Embryonic facial prominence (tissue), 1 donor: ENCODE measurements around the gene MALL.
"Not testable (repeated sequence)": the region's sequence is repeated elsewhere in the genome, so short reads cannot be mapped to it uniquely, and the experiment has no call there.

Experiments
- DNase-seq: peaks from one replicate; pipeline ENCODE4 v3.0.0-alpha.2; 2016; ENCODE audit errors: extremely low spot score

MALL gene

GRCh38 chr2:110097506-110098220, 18.0 kb downstream of the MALL start:
- DNase-seq: no peak

- DNase-seq: no peak
Measured at GRCh38 chr2:110095994-110096633, 19.5 kb downstream of the MALL start.

GRCh38 chr2:110094884-110095534, 20.6 kb downstream of the MALL start:
- DNase-seq: not testable (repeated sequence)

GRCh38 chr2:110093924-110094323, 21.7 kb downstream of the MALL start:
- DNase-seq: not testable (repeated sequence)

- not testable (repeated sequence) for DNase-seq
Measured at GRCh38 chr2:110090164-110090563, 25.5 kb downstream of the MALL start.

- DNase-seq: not testable (repeated sequence)
Measured at GRCh38 chr2:110083757-110084156, 31.9 kb downstream of the MALL start.

- DNase-seq: not testable (repeated sequence)
Measured at GRCh38 chr2:110083162-110083561, 32.5 kb downstream of the MALL start.

- not testable (repeated sequence) for DNase-seq
Measured at GRCh38 chr2:110078104-110078503, 37.5 kb downstream of the MALL start.

GRCh38 chr2:110075896-110076295, 39.7 kb downstream of the MALL start:
- DNase-seq: not testable (repeated sequence)

- DNase-seq: peak; percentile 2
Measured at GRCh38 chr2:110069869-110070268, 45.8 kb downstream of the MALL start.

GRCh38 chr2:110068153-110068552, 47.5 kb downstream of the MALL start:
- DNase-seq: not testable (repeated sequence)

- not testable (repeated sequence) for DNase-seq
Measured at GRCh38 chr2:110062332-110062731, 53.3 kb downstream of the MALL start.

- DNase-seq: not testable (repeated sequence)
Measured at GRCh38 chr2:110060550-110060949, 55.1 kb downstream of the MALL start.

GRCh38 chr2:110059694-110060358, 55.8 kb downstream of the MALL start:
- not testable (repeated sequence) for DNase-seq

- not testable (repeated sequence) for DNase-seq
Measured at GRCh38 chr2:110059009-110059693, 56.5 kb downstream of the MALL start.

- DNase-seq: not testable (repeated sequence)
Measured at GRCh38 chr2:110058034-110058433, 57.6 kb downstream of the MALL start.

GRCh38 chr2:110055819-110056408, 59.7 kb downstream of the MALL start:
- DNase-seq: not testable (repeated sequence)

GRCh38 chr2:110054521-110055407, 60.9 kb downstream of the MALL start:
- peak; percentile 48 for DNase-seq

- DNase-seq: not testable (repeated sequence)
Measured at GRCh38 chr2:110053688-110054087, 61.9 kb downstream of the MALL start.

GRCh38 chr2:110052166-110052565, 63.5 kb downstream of the MALL start:
- DNase-seq: not testable (repeated sequence)
